ENCODE measurements around the gene SLF2. TPM values are rescaled to one million over a fixed set of nuclear protein-coding genes. Genes with fewer than 3 reads are reported as not detected.

The SLF2 gene
- total and polyA plus RNA-seq, 9 of the 15 experiments (the other 6 are each of a cell fraction or from before 2014, with no cell fraction given): 1.7 to 18.4 (median 7.8) TPM

GRCh38 chr10:100863433-100863832, 49.3 kb upstream of the SLF2 start (continued):
- TF ChIP-seq CREB3 (tag; conservative IDR thresholded peaks at IDR 0.05; ENCODE audit: low read depth): no peak
- no peak for TF ChIP-seq SMARCE1 (IDR thresholded peaks at IDR 0.05)

DNA sequence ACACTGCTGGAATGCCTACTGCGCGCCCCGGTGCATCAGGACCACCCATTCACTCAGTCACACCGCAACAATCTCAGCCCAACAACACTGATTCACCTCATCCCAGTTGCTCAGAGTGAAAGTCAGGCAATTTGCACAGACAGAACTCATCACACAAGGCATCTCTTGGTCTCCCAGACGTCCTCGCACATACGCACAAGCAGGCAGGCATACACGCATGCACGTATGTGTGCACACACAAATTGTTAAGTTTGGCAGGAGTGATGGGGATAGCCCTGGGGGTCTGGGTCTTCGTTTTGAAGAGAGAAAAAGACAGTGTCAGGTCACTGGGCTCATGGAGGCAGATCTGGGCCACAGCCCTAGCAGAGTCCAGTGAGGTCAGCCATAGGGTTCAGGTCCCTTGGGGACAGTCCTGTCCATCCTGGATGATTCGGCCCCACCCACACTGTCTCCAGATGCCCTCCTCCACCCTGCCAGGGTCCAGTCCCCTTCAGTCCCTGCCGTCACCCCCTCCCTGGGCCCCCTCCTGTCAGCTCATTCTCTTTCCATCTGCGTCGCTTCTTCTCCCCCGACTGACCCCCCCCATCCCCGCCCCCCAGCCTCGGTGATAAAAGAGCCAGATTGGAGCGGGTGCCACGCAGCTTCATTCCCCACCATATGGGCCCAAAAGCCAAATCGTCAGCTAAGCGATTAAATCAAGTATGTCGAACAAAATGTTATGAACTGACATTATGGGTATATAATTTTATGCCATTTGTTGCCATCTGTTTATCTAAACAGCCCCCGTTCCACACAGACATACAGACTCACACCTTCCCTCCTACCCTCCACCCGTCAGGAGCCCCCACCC, 48.5 kb upstream of the SLF2 start:
- Histone ChIP-seq H3K27ac (ENCODE audit: extremely low read depth, low read depth, low read length) (no peak overlapping the region), H2AFZ (ENCODE audit: low read depth, low read length) (no peak overlapping the region), H4K20me1 (replicated peaks; ENCODE audit: control insufficient read depth, insufficient read depth, low read length) (no peaks in the 10 kb centered on the region; the same call in none of the 2 replicates), H3K9me3 (replicated peaks; ENCODE audit: control insufficient read depth, insufficient read depth, low read depth, low read length) (no peaks in the 10 kb centered on the region), H3K36me3 (ENCODE audit: control insufficient read depth, insufficient read depth, low read length) (no peaks in the 10 kb centered on the region), H3K9ac (ENCODE audit: insufficient read depth in 1 of 2, low read depth in 2 of 2, low read length in 2 of 2) (no peak overlapping the region), H3K4me3 (no peak overlapping the region), H3K4me2 (ENCODE audit: insufficient read depth, low read length) (no peak overlapping the region), H3K27me3 (ENCODE audit: control insufficient read depth in 2 of 2, insufficient read depth in 2 of 2, low read length in 2 of 2) (peaks cover 16 to 81% of the 10 kb centered on the region in 2 experiments; a peak in 4 of 5 replicates), H3K79me2 (ENCODE audit: control insufficient read depth, insufficient read depth, low read length) (no peaks in the 10 kb centered on the region), H3K4me1 (replicated peaks in 1 of 2; ENCODE audit: control insufficient read depth in 2 of 2, insufficient read depth in 2 of 2, low read length in 2 of 2) (no peaks in the 10 kb centered on the region), H3K9me1 (ENCODE audit: control insufficient read depth, insufficient read depth, low read length) (no peaks in the 10 kb centered on the region)
- no TSS peak for BruUV-seq (replicated peaks)
- DNase-seq (ENCODE audit: extremely low read depth in 1 of 4, low spot score in 3 of 4) (no peak), ATAC-seq (no peak), FAIRE-seq (no peak)
- TF ChIP-seq DNMT1 (IDR thresholded peaks at IDR 0.05) (no peak), ZBTB17 (CRISPR knock-in tag; IDR thresholded peaks at IDR 0.05) (no peak), SRSF7 (optimal IDR thresholded peaks at IDR 0.05; ENCODE audit: low read depth, low read length) (no peak), HLTF (IDR thresholded peaks at IDR 0.05) (no peak), NFYB (IDR thresholded peaks at IDR 0.05; ENCODE audit: extremely low read depth, insufficient read length) (no peak), ARNT (IDR thresholded peaks at IDR 0.05) (no peak), CTCF (IDR thresholded peaks at IDR 0.05 in 2 of 3, conservative IDR thresholded peaks at IDR 0.05 in 1 of 3; ENCODE audit: insufficient read depth in 2 of 3, low read depth in 1 of 3, low read length in 3 of 3) (no peak), NR2F6 (CRISPR knock-in tag; IDR thresholded peaks at IDR 0.05) (no peak)
- TF ChIP-seq, protein P1, sequence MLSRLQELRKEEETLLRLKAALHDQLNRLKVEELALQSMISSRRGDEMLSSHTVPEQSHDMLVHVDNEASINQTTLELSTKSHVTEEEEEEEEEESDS (CRISPR knock-in tag; IDR thresholded peaks at IDR 0.05): no peak
- ChIA-PET CTCF (ENCODE audit: low intra/inter-chr PET ratio) (no interaction called here), POLR2A (no interaction called here)
- intact Hi-C loops (cut with micrococcal nuclease): no loop called here
- in situ Hi-C loops (cut with MboI): loop anchor here (25.0 kb wide), 1 partner anchor 302 kb away; no protein-coding TSS in a partner anchor
- 9% methylated on average over 11 of the region's 24 CpGs for WGBS (ENCODE audit: insufficient coverage, low coverage, missing lambda C conversion rate)
